ENCODE measurements around the gene ACAP3.
"Not testable (repeated sequence)": the region's sequence is repeated elsewhere in the genome, so short reads cannot be mapped to it uniquely, and the experiment has no call there.

ACAP3 gene

GRCh38 chr1:1253314-1253713, 54.4 kb downstream of the ACAP3 start:
- H3K27me3 Mint-ChIP-seq: no peaks in the 10 kb centered on the region
- no peak overlapping the region for H3K4me3 Mint-ChIP-seq
- no peaks in the 10 kb centered on the region for H3K9me3 Mint-ChIP-seq
- no peak overlapping the region for H3K27ac Mint-ChIP-seq
- H3K4me1 Mint-ChIP-seq (ENCODE audit: low read depth): peaks cover 18% of the 10 kb centered on the region
- H3K36me3 Mint-ChIP-seq (ENCODE audit: low read depth): peaks cover 25% of the 10 kb centered on the region

GRCh38 chr1:1250786-1251284, 56.9 kb downstream of the ACAP3 start:
- H3K4me3 Mint-ChIP-seq: no peak overlapping the region

GRCh38 chr1:1248009-1248913, 59.5 kb downstream of the ACAP3 start:
- H3K27ac Mint-ChIP-seq; H3K36me3 Mint-ChIP-seq (ENCODE audit: low read depth); H3K9me3 Mint-ChIP-seq; H3K4me3 Mint-ChIP-seq; H3K27me3 Mint-ChIP-seq: not testable (repeated sequence)
- peaks cover 18% of the 10 kb centered on the region for H3K4me1 Mint-ChIP-seq (ENCODE audit: low read depth)

More at GRCh38 chr1:1250786-1251284, 56.9 kb downstream of the ACAP3 start:
- H3K4me1 Mint-ChIP-seq (ENCODE audit: low read depth): peaks cover 18% of the 10 kb centered on the region
- H3K36me3 Mint-ChIP-seq (ENCODE audit: low read depth): peaks cover 14% of the 10 kb centered on the region
- no peaks in the 10 kb centered on the region for H3K9me3 Mint-ChIP-seq
- no peaks in the 10 kb centered on the region for H3K27me3 Mint-ChIP-seq
- H3K27ac Mint-ChIP-seq: peak overlapping the region; percentile 81

GRCh38 chr1:1247341-1247913, 60.3 kb downstream of the ACAP3 start:
- Mint-ChIP-seq H3K27ac (no peak overlapping the region), H3K9me3 (no peaks in the 10 kb centered on the region), H3K4me3 (no peak overlapping the region), H3K4me1 (ENCODE audit: low read depth) (peaks cover 18% of the 10 kb centered on the region), H3K27me3 (no peaks in the 10 kb centered on the region), H3K36me3 (ENCODE audit: low read depth) (no peaks in the 10 kb centered on the region)

DNA sequence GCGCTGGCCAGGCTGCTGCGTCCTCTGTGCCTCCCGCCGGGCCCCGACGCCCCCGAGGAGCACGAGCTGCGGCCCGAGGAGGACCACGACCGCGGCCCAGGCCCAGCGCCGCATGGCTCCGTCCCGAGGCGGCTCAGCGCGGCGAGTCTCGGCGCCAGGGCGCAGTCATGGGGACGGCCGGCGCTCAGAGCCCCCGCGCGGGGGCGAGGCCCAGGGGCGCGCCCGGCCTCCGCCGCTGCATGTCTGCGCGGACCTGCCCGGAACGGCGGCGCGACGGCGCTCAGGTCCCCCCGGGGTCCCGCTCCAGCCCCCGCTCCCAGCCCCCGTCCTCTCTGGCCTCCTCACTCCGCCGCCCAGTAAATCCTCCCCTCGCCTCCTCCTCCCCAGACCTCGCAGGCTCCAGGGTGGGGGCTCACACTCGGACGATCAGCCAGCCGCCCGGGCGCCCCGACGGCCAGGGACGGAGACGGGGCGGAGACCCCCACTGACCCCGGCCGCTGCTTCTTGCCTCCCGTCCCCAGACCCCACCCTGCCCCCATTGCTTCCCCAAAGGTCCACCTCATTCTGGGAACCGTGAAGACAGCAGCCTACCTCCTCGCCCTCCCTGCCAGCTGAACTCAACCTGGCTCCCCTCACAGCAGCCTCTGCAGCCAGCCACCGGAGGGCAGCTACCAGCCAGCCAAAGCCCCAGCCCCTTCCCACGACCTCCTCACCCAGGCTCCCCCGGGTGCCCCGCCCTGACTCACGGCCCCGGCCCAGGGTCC, 61.0 kb downstream of the ACAP3 start, which contains the start of gene C1QTNF12:
Gene C1QTNF12 (minus strand): TSS at position 146 of the 764 bp plus-strand sequence. CDS start 32 bp downstream, at position 114.
- Mint-ChIP-seq H3K9me3 (no peaks in the 10 kb centered on the region), H3K4me3 (no peak within 1 kb of the TSS), H3K27ac (no peak within 1 kb of the TSS), H3K4me1 (ENCODE audit: low read depth) (peaks cover 18% of the 10 kb centered on the region), H3K36me3 (ENCODE audit: low read depth) (no peaks in the 10 kb centered on the region), H3K27me3 (no peaks in the 10 kb centered on the region)

DNA sequence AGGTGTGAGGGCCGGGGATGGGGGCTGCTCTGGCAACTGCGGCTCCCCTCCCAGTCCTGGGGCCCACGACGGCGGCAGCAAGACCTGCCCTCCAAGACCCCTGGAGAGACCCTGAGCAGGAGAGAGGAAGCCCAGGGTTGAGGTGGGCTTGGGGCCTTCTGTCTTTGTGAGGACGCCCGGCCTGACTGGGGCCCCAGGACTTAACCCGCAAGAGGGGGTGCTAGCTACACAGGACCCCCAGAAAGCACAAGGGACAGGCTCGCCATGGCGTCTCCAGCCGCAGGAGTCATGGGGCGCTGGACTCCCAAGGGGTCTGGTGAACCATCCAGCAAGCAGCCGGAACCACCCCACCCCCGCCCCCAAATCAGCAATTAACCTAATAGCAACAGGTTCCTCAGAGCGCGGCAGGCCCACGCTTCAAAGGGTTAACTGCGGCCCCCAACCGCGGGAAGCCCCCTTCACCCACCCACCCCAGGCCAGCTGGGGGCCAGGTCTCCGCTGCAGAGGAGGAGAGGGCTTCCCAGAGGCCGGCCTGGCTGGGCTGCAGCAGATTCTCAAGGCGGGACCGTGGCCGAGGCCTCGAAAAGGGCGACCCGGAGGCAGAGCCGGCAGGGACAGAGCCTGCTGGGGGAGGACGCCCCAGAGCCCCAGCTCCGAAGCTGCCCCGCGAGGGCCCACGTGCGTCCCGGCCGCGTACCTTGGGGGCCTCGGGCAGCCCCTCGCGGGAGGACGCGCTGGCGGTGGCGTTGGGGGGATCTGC, 61.7 kb downstream of the ACAP3 start:
- H3K4me3 Mint-ChIP-seq: no peak overlapping the region
- H3K36me3 Mint-ChIP-seq (ENCODE audit: low read depth): no peaks in the 10 kb centered on the region
- peaks cover 15% of the 10 kb centered on the region for H3K4me1 Mint-ChIP-seq (ENCODE audit: low read depth)
- H3K27me3 Mint-ChIP-seq: no peaks in the 10 kb centered on the region
- H3K27ac Mint-ChIP-seq: no peak overlapping the region
- H3K9me3 Mint-ChIP-seq: no peaks in the 10 kb centered on the region

GRCh38 chr1:1245178-1245816, 62.4 kb downstream of the ACAP3 start:
- H3K36me3 Mint-ChIP-seq (ENCODE audit: low read depth): no peaks in the 10 kb centered on the region
- H3K27ac Mint-ChIP-seq: no peak overlapping the region
- no peaks in the 10 kb centered on the region for H3K9me3 Mint-ChIP-seq
- peaks cover 8% of the 10 kb centered on the region for H3K4me1 Mint-ChIP-seq (ENCODE audit: low read depth)
- no peaks in the 10 kb centered on the region for H3K27me3 Mint-ChIP-seq
- H3K4me3 Mint-ChIP-seq: no peak overlapping the region

DNA sequence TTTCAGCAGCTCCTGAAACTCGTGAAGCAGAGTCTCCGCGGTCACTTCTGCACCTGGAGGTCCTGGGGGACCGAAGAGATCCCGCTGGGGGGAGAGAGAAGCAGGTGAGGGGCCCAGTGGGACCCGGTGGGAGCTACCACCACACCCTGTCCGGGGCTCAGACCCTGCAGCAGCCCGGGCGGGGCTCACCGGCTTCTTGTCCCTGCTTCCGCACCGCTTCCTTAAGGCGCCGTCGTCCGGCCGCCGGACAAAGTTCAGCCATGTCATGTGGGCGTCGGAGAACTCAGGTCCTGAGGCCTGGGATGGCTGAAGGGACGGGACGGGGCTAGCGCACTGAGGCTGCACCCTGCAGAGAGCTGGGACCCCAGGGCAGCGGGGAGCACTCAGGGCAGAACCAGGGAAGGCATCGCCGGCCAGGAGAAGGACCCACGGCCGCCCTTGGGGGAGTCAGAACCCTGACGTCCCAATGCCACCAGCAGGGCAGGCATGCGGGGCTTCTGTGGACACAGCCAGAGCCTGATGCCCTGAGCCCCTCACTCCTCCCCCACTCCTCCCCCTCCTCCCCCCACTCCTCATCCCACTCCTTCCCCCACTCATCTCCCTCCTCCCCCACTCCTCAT, 63.4 kb downstream of the ACAP3 start:
- Mint-ChIP-seq H3K4me3 (no peak overlapping the region), H3K9me3 (no peaks in the 10 kb centered on the region), H3K36me3 (ENCODE audit: low read depth) (no peaks in the 10 kb centered on the region), H3K27ac (no peak overlapping the region), H3K27me3 (no peaks in the 10 kb centered on the region), H3K4me1 (ENCODE audit: low read depth) (no peaks in the 10 kb centered on the region)

GRCh38 chr1:1243807-1244191, 63.9 kb downstream of the ACAP3 start:
- Mint-ChIP-seq H3K36me3 (ENCODE audit: low read depth) (no peaks in the 10 kb centered on the region), H3K4me3 (no peak overlapping the region), H3K9me3 (no peaks in the 10 kb centered on the region), H3K27me3 (no peaks in the 10 kb centered on the region), H3K4me1 (ENCODE audit: low read depth) (no peaks in the 10 kb centered on the region), H3K27ac (no peak overlapping the region)

- Mint-ChIP-seq H3K36me3 (ENCODE audit: low read depth) (no peaks in the 10 kb centered on the region), H3K4me3 (no peak overlapping the region), H3K27me3 (no peaks in the 10 kb centered on the region), H3K4me1 (ENCODE audit: low read depth) (no peaks in the 10 kb centered on the region), H3K27ac (no peak overlapping the region), H3K9me3 (no peaks in the 10 kb centered on the region)
Observed at GRCh38 chr1:1243266-1243660, 64.5 kb downstream of the ACAP3 start.

GRCh38 chr1:1242461-1243265, 65.1 kb downstream of the ACAP3 start:
- Mint-ChIP-seq H3K4me3 (no peak overlapping the region), H3K4me1 (ENCODE audit: low read depth) (no peaks in the 10 kb centered on the region), H3K27ac (no peak overlapping the region), H3K9me3 (no peaks in the 10 kb centered on the region), H3K36me3 (ENCODE audit: low read depth) (no peaks in the 10 kb centered on the region), H3K27me3 (no peaks in the 10 kb centered on the region)
